Caco-2 (cell line): ENCODE results near the gene ZNF433. TPM values are rescaled to one million over a fixed set of nuclear protein-coding genes. Genes with fewer than 3 reads are reported as not detected.

ENCODE experiments used
- BruUV-seq: library from RNA; stranded (reverse); fragments of 400-500 nt; replicated peaks from 2 replicates; lab custom pipeline; 2021; lab: Mats Ljungman, UMichigan
- CTCF ChIA-PET: fragments of 300-600 bp; sonication (Branson Sonifier 250); formaldehyde crosslinking; loops from one replicate; lab custom pipeline; 2022; ENCODE audit warnings: antibody characterized with exemption; lab: Charles Lee
- POLR2A ChIA-PET: fragments of 300-600 bp; sonication (Branson Sonifier 250); formaldehyde crosslinking; loops from one replicate; lab custom pipeline; 2022; ENCODE audit warnings: antibody characterized with exemption; lab: Charles Lee
- DNase-seq, 2 experiments: peaks; one replicate each; pipeline versions ENCODE4 v3.0.0 to v3.0.0-alpha.2; 2020 to 2022
- H3K27me3 ChIP-seq: replicated peaks from 2 replicates; pipeline ENCODE4 v1.6.0; 2011; ENCODE audit warnings: low read length; ENCODE audit not compliant: control insufficient read depth, insufficient read depth
- H3K36me3 ChIP-seq: 2 replicates; pipeline ENCODE4 v1.5.1; 2011; ENCODE audit warnings: low read length; ENCODE audit not compliant: control insufficient read depth, insufficient read depth
- H3K4me1 ChIP-seq: fragments of 250-450 bp; sonication (Bioruptor Pico); 2 replicates; pipeline ENCODE4 v1.5.1; 2020; ENCODE audit warnings: mild to moderate bottlenecking
- H3K4me3 ChIP-seq: 2 replicates; pipeline ENCODE4 v1.5.1; 2011; ENCODE audit warnings: low read depth, mild to moderate bottlenecking, control low read depth, low read length
- H3K9me3 ChIP-seq: fragments of 250-450 bp; sonication (Bioruptor Pico); 2 replicates; pipeline ENCODE4 v1.5.1; 2020; ENCODE audit warnings: mild to moderate bottlenecking, moderate library complexity
- H3K27ac Mint-ChIP-seq: one replicate; pipeline ENCODE4 v1.8.0; 2022; ENCODE audit warnings: mixed read lengths; ENCODE audit not compliant: unreplicated experiment
- H3K27me3 Mint-ChIP-seq: one replicate; pipeline ENCODE4 v1.8.0; 2022; ENCODE audit warnings: mixed read lengths; ENCODE audit not compliant: insufficient read depth, unreplicated experiment
- H3K36me3 Mint-ChIP-seq: one replicate; pipeline ENCODE4 v1.8.0; 2022; ENCODE audit warnings: mild to moderate bottlenecking, mixed read lengths; ENCODE audit not compliant: insufficient read depth, unreplicated experiment
- H3K4me1 Mint-ChIP-seq: one replicate; pipeline ENCODE4 v1.8.0; 2022; ENCODE audit warnings: low read depth, mixed read lengths; ENCODE audit not compliant: unreplicated experiment
- H3K4me3 Mint-ChIP-seq: one replicate; pipeline ENCODE4 v1.8.0; 2022; ENCODE audit warnings: mild to moderate bottlenecking, moderate library complexity, mixed read lengths; ENCODE audit not compliant: unreplicated experiment
- H3K9me3 Mint-ChIP-seq: one replicate; pipeline ENCODE4 v1.8.0; 2022; ENCODE audit warnings: mixed read lengths; ENCODE audit not compliant: unreplicated experiment
- CTCF ChIP-seq, 2 experiments: fragments of 200-600 bp in 1 of 2; IDR thresholded peaks; 1 replicate in 1 of 2; 2 replicates in 1 of 2; pipeline versions ENCODE4 v1.5.1 to v1.8.0; 2011 to 2022; ENCODE audit warnings: antibody characterized with exemption in 1 of 2, control low read depth in 1 of 2, inconsistent platforms in 1 of 2, low read depth in 1 of 2, low read length in 1 of 2, mild to moderate bottlenecking in 1 of 2, moderate library complexity in 1 of 2; ENCODE audit not compliant: insufficient read depth in 1 of 2, severe bottlenecking in 1 of 2, unreplicated experiment in 1 of 2
- intact Hi-C: fragments of 100-400 bp; cut with micrococcal nuclease; formaldehyde crosslinking; loops from one replicate; pipeline ENCODE4 v1.10.0; 2022; ENCODE audit not compliant: unreplicated experiment
- total RNA-seq: library from RNA; stranded (reverse); gene quantifications from 2 replicates; pipeline ENCODE4 v1.2.3, GENCODE V29; 2022

The ZNF433 gene
- total RNA-seq, 1 experiment from 2014 or later, result 0.75 TPM

- Histone ChIP-seq H3K27me3 (no peaks in the 10 kb centered on the region), H3K4me1 (no peaks in the 10 kb centered on the region), H3K36me3 (no peaks in the 10 kb centered on the region), H3K9me3 (peaks cover 14% of the 10 kb centered on the region), H3K4me3 (no peak overlapping the region)
- ChIA-PET CTCF (no interaction called here), POLR2A (no interaction called here)
- Mint-ChIP-seq H3K27me3 (no peaks in the 10 kb centered on the region), H3K4me1 (no peaks in the 10 kb centered on the region), H3K9me3 (peaks cover 9% of the 10 kb centered on the region), H3K36me3 (peaks cover 6% of the 10 kb centered on the region), H3K4me3 (no peak overlapping the region), H3K27ac (no peak overlapping the region)
- no TSS peak for BruUV-seq
- no peak for TF ChIP-seq CTCF (IDR thresholded peaks at IDR 0.05; ENCODE audit: insufficient read depth in 1 of 2, low read depth in 1 of 2, low read length in 1 of 2, severe bottlenecking in 1 of 2, unreplicated experiment in 1 of 2)
- DNase-seq, result no peak
- intact Hi-C loops, result no loop called here
Observed at GRCh38 chr19:11978492-11979100, 56.9 kb downstream of the ZNF433 start.

- H3K9me3 ChIP-seq, result no peaks in the 10 kb centered on the region; the same call in 1 of the 2 replicates
- Mint-ChIP-seq H3K4me3 (no peak overlapping the region), H3K27ac (no peak overlapping the region), H3K9me3 (peaks cover 30% of the 10 kb centered on the region), H3K27me3 (no peaks in the 10 kb centered on the region), H3K36me3 (peaks cover 6% of the 10 kb centered on the region), H3K4me1 (no peaks in the 10 kb centered on the region)
- H3K36me3 ChIP-seq, result no peaks in the 10 kb centered on the region
- no peak for DNase-seq
- BruUV-seq, result no TSS peak
- no peaks in the 10 kb centered on the region for H3K27me3 ChIP-seq
- CTCF ChIA-PET, result no interaction called here
- H3K4me1 ChIP-seq, result no peaks in the 10 kb centered on the region
- intact Hi-C loops, result no loop called here
- TF ChIP-seq CTCF (IDR thresholded peaks at IDR 0.05; ENCODE audit: insufficient read depth in 1 of 2, low read depth in 1 of 2, low read length in 1 of 2, severe bottlenecking in 1 of 2, unreplicated experiment in 1 of 2), result no peak
- H3K4me3 ChIP-seq, result no peak overlapping the region
- POLR2A ChIA-PET, result no interaction called here
Observed at GRCh38 chr19:11973019-11973810, 62.3 kb downstream of the ZNF433 start.

GRCh38 chr19:11971041-11971440 lies 64.4 kb downstream of the ZNF433 start:
- Histone ChIP-seq H3K9me3 (no peaks in the 10 kb centered on the region), H3K27me3 (no peaks in the 10 kb centered on the region), H3K4me1 (no peaks in the 10 kb centered on the region), H3K36me3 (no peaks in the 10 kb centered on the region), H3K4me3 (no peak overlapping the region)
- no peak for TF ChIP-seq CTCF (IDR thresholded peaks at IDR 0.05; ENCODE audit: insufficient read depth in 1 of 2, low read depth in 1 of 2, low read length in 1 of 2, severe bottlenecking in 1 of 2, unreplicated experiment in 1 of 2)
- no peak overlapping the region for H3K27ac Mint-ChIP-seq
- no peak for DNase-seq
- BruUV-seq, result no TSS peak
- intact Hi-C loops, result no loop called here
- peaks cover 30% of the 10 kb centered on the region for H3K9me3 Mint-ChIP-seq
- H3K27me3 Mint-ChIP-seq, result no peaks in the 10 kb centered on the region
- ChIA-PET CTCF (no interaction called here), POLR2A (no interaction called here)
- H3K4me1 Mint-ChIP-seq, result no peaks in the 10 kb centered on the region
- H3K36me3 Mint-ChIP-seq, result no peaks in the 10 kb centered on the region
- H3K4me3 Mint-ChIP-seq, result no peak overlapping the region
